Thoracic aorta (tissue), 2 donors: ENCODE measurements around the gene EVC. TPM values are rescaled to one million over a fixed set of nuclear protein-coding genes. Genes with fewer than 3 reads are reported as not detected.
"Not testable (repeated sequence)": the region's sequence is repeated elsewhere in the genome, so short reads cannot be mapped to it uniquely, and the experiment has no call there.

Source experiments
- ATAC-seq: fragments of 150-250 bp; one replicate; pipeline ENCODE4 v1.8.0; 2017; ENCODE audit warnings: low read depth; ENCODE audit not compliant: insufficient number of reproducible peaks, low FRiP score
- DNase-seq: peaks from one replicate; pipeline ENCODE4 v3.0.0-alpha.2; 2020; ENCODE audit warnings: low spot score
- H3K27ac ChIP-seq, 2 donors: fragments of 200-600 bp; sonication (generic); 1 replicate in 1 of 2; 2 replicates in 1 of 2; pipeline ENCODE4 v1.5.1; 2016; ENCODE audit warnings: mild to moderate bottlenecking in 2 of 2, moderate library complexity in 2 of 2
- H3K27me3 ChIP-seq: fragments of 200-600 bp; sonication (generic); replicated peaks from 2 replicates; pipeline ENCODE4 v1.6.0; 2016; ENCODE audit warnings: mild to moderate bottlenecking; ENCODE audit not compliant: insufficient read depth
- H3K36me3 ChIP-seq: fragments of 200-600 bp; sonication (generic); one replicate; pipeline ENCODE4 v1.5.1; 2016
- H3K4me1 ChIP-seq, 2 donors: fragments of 200-600 bp; sonication (generic); 1 replicate in 1 of 2; 2 replicates in 1 of 2; pipeline versions ENCODE4 v1.5.1 to v1.6.0; 2016; ENCODE audit warnings: low read depth in 2 of 2, mild to moderate bottlenecking in 1 of 2; ENCODE audit not compliant: control insufficient read depth in 1 of 2
- H3K4me3 ChIP-seq: fragments of 200-600 bp; sonication (generic); 2 replicates; pipeline ENCODE4 v1.5.1; 2016; ENCODE audit warnings: mild to moderate bottlenecking
- H3K9me3 ChIP-seq: fragments of 200-600 bp; sonication (generic); 2 replicates; pipeline ENCODE4 v1.5.1; 2016
- total RNA-seq, 2 donors: library from RNA; depleted of rRNA; stranded (reverse); fragments of >200 nt; gene quantifications; one replicate each; pipeline versions ENCODE4 v1.1.0 to v1.2.3, GENCODE V29; 2016
- TF ChIP-seq, protein P1 (sequence below): fragments of 200-600 bp; sonication (generic); IDR thresholded peaks from one replicate; pipeline ENCODE4 v1.5.1; 2019; ENCODE audit warnings: antibody characterized with exemption

The EVC gene
- total RNA-seq, 2 donors from 2014 or later: 65.1 to 88.5 TPM

DNA sequence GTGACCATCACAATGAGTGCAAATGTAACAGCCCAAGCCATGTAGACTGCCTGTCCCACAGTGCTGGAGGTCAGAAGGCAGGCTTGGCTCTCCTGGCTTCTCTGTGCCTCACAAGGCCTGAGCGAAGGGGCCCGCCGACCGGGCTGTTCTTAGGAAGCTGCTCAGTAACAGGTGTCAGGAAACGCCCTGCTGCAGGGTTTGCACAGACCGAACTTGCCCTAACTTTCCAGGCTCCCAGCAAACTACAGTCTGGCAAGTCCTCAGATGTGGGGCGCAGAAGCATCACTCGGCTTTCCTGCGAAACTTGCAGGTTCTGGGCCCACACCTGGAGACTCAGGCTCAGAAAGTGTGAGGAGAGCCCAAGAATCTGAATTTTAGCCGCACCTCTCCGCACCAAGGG lies 94.3 kb downstream of the EVC start:
- Histone ChIP-seq H3K36me3 (peaks cover 53% of the 10 kb centered on the region), H3K27me3 (no peaks in the 10 kb centered on the region), H3K4me3 (no peak overlapping the region), H3K27ac (no peak overlapping the region), H3K9me3 (no peaks in the 10 kb centered on the region), H3K4me1 (no peaks in the 10 kb centered on the region)
- DNase-seq: no peak
- no peak for ATAC-seq
- TF ChIP-seq, protein P1, sequence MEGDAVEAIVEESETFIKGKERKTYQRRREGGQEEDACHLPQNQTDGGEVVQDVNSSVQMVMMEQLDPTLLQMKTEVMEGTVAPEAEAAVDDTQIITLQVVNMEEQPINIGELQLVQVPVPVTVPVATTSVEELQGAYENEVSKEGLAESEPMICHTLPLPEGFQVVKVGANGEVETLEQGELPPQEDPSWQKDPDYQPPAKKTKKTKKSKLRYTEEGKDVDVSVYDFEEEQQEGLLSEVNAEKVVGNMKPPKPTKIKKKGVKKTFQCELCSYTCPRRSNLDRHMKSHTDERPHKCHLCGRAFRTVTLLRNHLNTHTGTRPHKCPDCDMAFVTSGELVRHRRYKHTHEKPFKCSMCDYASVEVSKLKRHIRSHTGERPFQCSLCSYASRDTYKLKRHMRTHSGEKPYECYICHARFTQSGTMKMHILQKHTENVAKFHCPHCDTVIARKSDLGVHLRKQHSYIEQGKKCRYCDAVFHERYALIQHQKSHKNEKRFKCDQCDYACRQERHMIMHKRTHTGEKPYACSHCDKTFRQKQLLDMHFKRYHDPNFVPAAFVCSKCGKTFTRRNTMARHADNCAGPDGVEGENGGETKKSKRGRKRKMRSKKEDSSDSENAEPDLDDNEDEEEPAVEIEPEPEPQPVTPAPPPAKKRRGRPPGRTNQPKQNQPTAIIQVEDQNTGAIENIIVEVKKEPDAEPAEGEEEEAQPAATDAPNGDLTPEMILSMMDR: no peak

DNA sequence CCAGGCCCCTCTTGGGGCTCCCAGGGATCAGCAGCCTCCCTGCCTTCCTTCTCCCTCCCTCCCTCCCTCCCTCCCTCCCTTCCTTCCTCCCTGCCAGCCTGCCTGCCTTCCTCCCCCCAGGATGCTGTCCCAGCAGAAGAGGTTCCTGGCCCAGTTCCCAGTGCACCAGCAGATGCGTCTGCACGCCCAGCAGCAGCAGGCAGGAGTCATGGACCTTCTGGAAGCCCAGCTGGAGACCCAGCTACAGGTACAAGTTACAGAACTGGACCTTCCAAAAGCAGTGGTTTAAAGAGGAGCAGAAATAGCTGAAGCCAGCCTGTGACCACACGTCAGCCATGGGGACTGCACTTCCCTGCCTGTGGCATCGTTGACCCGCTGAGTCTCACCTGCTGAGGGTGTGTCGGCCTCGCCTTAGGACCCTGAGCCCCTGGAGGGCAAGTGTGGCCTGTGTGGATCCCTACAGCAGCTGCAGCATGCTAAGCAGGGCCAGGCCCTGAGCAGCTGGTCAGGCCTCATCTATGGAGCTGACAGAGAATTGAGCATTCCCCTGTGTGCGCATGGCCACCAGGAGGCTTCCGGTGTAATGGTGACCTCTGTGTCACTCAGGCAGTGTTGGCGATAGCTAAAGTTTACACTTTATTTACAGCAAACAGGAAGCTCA lies 97.2 kb downstream of the EVC start:
- DNase-seq (no peak), ATAC-seq (no peak)
- Histone ChIP-seq H3K27ac (no peak overlapping the region), H3K4me3 (no peak overlapping the region), H3K9me3 (no peaks in the 10 kb centered on the region), H3K36me3 (peaks cover 51% of the 10 kb centered on the region), H3K4me1 (no peaks in the 10 kb centered on the region), H3K27me3 (no peaks in the 10 kb centered on the region)
- TF ChIP-seq, protein P1: no peak

DNA sequence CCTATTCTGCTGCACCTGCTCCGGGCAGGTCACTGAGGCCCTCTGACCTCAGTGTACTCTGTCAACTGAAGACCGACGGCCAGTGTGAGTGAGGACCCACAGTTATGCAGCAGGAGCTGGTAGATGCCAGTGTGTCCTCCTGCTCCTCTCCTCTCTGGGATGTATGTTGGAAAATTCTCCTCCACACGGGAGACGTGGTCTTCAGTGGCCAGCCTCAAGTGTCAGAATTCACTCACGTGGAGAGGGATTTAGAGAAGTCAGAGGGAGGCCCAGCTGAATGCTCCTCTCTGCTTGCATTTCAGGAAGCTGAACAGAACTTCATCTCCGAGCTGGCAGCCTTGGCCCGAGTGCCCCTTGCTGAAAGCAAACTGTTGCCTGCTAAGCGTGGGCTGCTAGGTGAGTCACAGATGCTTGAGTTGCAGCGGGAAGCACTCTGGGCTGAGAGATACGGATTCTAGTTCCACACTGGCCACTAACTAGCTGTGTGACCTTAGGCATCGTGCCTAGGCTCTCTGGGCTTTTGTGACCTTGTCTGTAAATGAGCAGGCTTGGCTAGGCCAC lies 98.3 kb downstream of the EVC start:
- ATAC-seq (no peak), DNase-seq (no peak)
- H3K4me1 ChIP-seq: no peaks in the 10 kb centered on the region
- H3K36me3 ChIP-seq: peaks cover 52% of the 10 kb centered on the region
- no peaks in the 10 kb centered on the region for H3K9me3 ChIP-seq
- TF ChIP-seq, protein P1: no peak
- H3K27me3 ChIP-seq: no peaks in the 10 kb centered on the region
- H3K27ac ChIP-seq: no peak overlapping the region
- H3K4me3 ChIP-seq: no peak overlapping the region

DNA sequence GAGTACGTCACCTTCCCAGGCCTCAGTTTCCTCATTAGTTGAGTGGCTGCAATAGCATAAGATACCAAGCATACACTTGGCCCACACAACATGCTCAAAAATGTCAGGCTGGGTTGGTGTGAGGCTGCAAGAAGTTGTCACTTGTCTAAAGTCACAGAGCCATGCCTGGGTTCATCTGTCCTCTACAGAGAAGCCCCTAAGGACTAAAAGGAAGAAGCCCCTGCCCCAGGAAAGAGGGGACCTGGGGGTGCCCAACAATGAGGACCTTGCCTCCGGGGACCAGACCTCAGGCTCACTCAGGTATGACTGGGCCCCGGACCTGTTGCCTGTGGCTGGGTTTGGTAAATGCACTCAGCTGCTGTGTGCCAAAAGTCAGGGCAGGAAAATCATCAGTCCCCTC lies 99.2 kb downstream of the EVC start:
- no peak for DNase-seq
- ATAC-seq: no peak

DNA sequence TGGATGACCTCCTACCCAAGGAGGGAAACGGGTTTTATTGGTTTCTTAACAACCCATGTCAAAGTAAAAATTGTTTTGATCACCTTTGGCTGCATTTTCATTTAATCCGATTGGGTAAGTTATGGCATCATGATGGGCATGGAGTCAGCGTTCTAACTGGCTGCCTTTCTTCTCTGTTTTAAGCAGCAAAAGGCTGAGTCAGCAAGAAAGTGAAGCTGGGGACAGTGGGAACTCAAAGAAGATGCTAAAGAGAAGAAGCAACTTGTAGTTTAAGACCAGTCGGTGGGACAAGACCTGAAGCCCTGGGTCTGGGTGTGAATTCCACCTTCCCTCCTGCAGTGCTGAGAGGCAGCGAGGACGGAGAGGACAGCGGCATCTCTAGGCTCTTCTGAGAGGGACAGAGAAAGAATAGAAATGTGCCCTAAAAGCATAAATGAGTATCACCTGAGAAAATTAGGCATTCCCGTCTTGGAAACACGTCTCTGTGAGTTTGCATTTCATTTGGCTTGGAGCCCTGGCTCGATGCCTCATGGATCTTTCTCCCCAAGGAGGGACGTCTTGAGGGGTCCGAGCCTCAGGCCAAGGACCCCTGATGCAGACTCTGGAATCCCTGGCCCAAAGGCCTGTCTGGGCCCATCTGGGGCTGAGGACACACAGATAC lies 99.9 kb downstream of the EVC start:
- ATAC-seq (no peak), DNase-seq (no peak)
- Histone ChIP-seq H3K4me1 (no peaks in the 10 kb centered on the region), H3K9me3 (no peaks in the 10 kb centered on the region), H3K27ac (no peak overlapping the region), H3K4me3 (no peak overlapping the region), H3K27me3 (no peaks in the 10 kb centered on the region), H3K36me3 (peaks cover 46% of the 10 kb centered on the region)
- TF ChIP-seq, protein P1: no peak

More for the DNA sequence above, 99.2 kb downstream of the EVC start:
- TF ChIP-seq, protein P1: no peak
- Histone ChIP-seq H3K9me3 (no peaks in the 10 kb centered on the region), H3K4me1 (no peaks in the 10 kb centered on the region), H3K4me3 (no peak overlapping the region), H3K27me3 (no peaks in the 10 kb centered on the region), H3K27ac (no peak overlapping the region), H3K36me3 (peaks cover 51% of the 10 kb centered on the region)

DNA sequence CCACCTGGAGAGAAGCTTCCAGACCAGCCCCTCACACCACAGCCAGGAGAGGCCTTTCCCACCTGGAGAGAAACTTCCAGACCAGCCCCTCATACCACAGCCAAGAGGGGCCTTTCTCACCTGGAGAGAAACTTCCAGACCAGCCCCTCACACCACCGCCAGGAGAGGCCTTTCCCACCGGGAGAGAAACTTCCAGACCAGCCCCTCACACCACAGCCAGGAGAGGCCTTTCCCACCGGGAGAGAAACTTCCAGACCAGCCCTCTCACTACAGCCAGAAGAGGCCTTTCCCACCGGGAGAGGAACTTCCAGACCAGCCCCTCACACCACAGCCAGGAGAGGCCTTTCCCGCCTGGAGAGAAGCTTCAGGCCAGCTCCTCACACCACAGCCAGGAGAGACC lies 101.1 kb downstream of the EVC start:
- not testable (repeated sequence) for H3K27ac ChIP-seq, ATAC-seq, DNase-seq, H3K9me3 ChIP-seq, H3K4me3 ChIP-seq, H3K4me1 ChIP-seq, H3K27me3 ChIP-seq
- peaks cover 48% of the 10 kb centered on the region for H3K36me3 ChIP-seq
